Brain microvascular endothelial cell (primary cell): ENCODE results near the gene TYRP1.

Experiments
- DNase-seq: peaks from one replicate; pipeline ENCODE4 v3.0.0-alpha.2; 2020
- H3K27ac ChIP-seq: fragments of 250-450 bp; sonication (Bioruptor Pico); 2 replicates; pipeline ENCODE4 v1.5.1; 2020; ENCODE audit warnings: mild to moderate bottlenecking, moderate library complexity
- H3K27me3 ChIP-seq: fragments of 250-450 bp; sonication (Bioruptor Pico); replicated peaks from 2 replicates; pipeline ENCODE4 v1.5.1; 2020; ENCODE audit warnings: mild to moderate bottlenecking
- H3K36me3 ChIP-seq: fragments of 250-450 bp; sonication (Bioruptor Pico); replicated peaks from 2 replicates; pipeline ENCODE4 v1.5.1; 2020; ENCODE audit warnings: mild to moderate bottlenecking
- H3K4me3 ChIP-seq: 2 replicates; pipeline ENCODE4 v1.5.1; 2011; ENCODE audit warnings: low read depth, mild to moderate bottlenecking, control low read depth, low read length, moderate library complexity
- in situ Hi-C: cut with HindIII; loops from 2 replicates; pipeline ENCODE4 v1.10.0; 2017; ENCODE audit warnings: low sequenced_read_pairs, low pct_ligation_motif_present
- TF ChIP-seq, protein P1 (sequence below): IDR thresholded peaks from 2 replicates; pipeline ENCODE4 v1.5.1; 2011; ENCODE audit warnings: low read depth, mild to moderate bottlenecking, moderate library complexity, low read length, control low read depth, inconsistent platforms; ENCODE audit errors: missing control alignments

TYRP1 gene

DNA sequence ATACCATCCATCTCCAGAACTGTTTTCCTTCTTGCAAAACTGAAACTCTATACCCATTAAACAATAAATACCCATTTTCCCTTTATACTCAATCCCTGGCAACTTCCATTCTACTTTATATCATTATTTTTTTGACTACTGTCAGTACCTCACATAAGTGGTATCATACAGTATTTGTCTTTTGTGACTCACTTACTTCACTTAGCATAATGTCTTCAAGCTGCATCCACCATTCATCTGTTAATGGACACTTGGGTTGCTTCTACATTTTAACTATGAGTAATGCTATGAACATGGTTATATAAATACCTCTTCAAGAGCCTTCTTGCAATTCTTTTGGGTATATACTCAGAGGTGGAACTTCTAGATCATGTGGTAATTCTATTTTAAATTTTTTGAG, 11.6 kb upstream of the TYRP1 start:
- in situ Hi-C loops: no loop called here
- H3K4me3 ChIP-seq: no peak overlapping the region
- no peaks in the 10 kb centered on the region for H3K36me3 ChIP-seq
- no peaks in the 10 kb centered on the region for H3K27me3 ChIP-seq
- TF ChIP-seq, protein P1, sequence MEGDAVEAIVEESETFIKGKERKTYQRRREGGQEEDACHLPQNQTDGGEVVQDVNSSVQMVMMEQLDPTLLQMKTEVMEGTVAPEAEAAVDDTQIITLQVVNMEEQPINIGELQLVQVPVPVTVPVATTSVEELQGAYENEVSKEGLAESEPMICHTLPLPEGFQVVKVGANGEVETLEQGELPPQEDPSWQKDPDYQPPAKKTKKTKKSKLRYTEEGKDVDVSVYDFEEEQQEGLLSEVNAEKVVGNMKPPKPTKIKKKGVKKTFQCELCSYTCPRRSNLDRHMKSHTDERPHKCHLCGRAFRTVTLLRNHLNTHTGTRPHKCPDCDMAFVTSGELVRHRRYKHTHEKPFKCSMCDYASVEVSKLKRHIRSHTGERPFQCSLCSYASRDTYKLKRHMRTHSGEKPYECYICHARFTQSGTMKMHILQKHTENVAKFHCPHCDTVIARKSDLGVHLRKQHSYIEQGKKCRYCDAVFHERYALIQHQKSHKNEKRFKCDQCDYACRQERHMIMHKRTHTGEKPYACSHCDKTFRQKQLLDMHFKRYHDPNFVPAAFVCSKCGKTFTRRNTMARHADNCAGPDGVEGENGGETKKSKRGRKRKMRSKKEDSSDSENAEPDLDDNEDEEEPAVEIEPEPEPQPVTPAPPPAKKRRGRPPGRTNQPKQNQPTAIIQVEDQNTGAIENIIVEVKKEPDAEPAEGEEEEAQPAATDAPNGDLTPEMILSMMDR: no peak
- no peak overlapping the region for H3K27ac ChIP-seq
- peak; percentile 22 for DNase-seq

DNA sequence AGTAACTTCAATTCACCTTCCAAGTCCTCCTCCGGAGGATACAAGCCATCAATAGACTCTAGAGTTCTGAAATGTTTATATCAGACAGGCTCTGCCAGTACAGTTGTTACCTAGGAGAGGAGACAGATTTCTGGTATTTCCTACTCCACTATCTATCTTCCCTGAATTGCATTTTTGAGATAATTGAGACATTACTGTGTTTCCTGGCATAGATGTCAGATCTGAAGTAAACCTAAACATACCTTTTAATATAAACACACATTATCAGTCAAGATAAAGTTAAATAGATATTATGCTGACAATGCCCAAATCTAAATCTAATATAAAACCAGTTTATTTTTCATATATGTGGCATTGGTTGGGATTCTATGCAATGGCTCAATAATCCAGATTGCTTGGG, 8.2 kb upstream of the TYRP1 start:
- H3K4me3 ChIP-seq: no peak overlapping the region
- H3K36me3 ChIP-seq: no peaks in the 10 kb centered on the region
- no peaks in the 10 kb centered on the region for H3K27me3 ChIP-seq
- in situ Hi-C loops: no loop called here
- TF ChIP-seq, protein P1: no peak
- no peak for DNase-seq
- no peak overlapping the region for H3K27ac ChIP-seq

DNA sequence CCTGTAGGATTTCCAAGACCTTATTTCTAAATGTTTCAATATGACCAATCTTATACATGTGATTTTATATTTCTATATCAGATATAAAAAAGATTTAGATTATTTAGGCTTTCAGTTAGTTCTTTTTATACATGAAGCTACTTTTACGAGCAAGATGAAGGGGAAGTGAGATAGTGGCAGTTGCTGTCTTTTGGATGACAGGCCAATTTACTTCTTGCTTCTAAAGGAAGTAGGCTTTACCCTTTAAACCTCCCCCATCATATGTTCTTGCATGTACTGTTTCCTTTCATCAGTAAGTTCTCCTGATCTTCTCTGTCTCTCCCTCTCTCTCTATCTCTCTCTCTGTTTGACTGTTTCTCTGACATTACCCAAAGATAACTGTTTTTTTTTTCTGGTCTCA, 4.0 kb upstream of the TYRP1 start:
- in situ Hi-C loops: no loop called here
- no peaks in the 10 kb centered on the region for H3K36me3 ChIP-seq
- no peaks in the 10 kb centered on the region for H3K27me3 ChIP-seq
- H3K4me3 ChIP-seq: no peak overlapping the region
- no peak overlapping the region for H3K27ac ChIP-seq
- no peak for DNase-seq
- TF ChIP-seq, protein P1: no peak

DNA sequence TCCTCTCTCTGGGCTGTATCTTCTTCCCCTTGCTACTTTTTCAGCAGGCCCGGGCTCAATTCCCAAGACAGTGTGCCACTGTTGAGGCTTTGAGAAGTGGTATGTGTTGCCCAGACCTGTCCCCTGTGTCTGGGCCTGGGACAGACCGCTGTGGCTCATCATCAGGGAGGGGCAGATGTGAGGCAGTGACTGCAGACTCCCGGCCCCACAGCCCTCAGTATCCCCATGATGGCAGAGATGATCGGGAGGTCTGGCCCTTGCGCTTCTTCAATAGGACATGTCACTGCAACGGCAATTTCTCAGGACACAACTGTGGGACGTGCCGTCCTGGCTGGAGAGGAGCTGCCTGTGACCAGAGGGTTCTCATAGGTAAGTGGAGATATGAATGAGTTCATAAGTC, 828 bp downstream of the TYRP1 start:
- in situ Hi-C loops: no loop called here
- Histone ChIP-seq H3K27me3 (no peaks in the 10 kb centered on the region), H3K27ac (no peak overlapping the region), H3K36me3 (no peaks in the 10 kb centered on the region), H3K4me3 (no peak overlapping the region)
- TF ChIP-seq, protein P1: no peak
- DNase-seq: no peak

DNA sequence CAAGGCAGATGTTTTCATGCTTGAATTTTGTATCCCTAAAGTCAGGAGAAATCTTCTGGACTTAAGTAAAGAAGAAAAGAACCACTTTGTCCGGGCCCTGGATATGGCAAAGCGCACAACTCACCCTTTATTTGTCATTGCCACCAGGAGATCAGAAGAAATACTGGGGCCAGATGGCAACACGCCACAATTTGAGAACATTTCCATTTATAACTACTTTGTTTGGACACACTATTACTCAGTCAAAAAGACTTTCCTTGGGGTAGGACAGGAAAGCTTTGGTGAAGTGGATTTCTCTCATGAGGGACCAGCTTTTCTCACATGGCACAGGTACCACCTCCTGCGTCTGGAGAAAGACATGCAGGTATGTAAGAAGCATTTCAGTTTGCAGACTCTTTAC, 2.3 kb downstream of the TYRP1 start:
- H3K36me3 ChIP-seq: no peaks in the 10 kb centered on the region
- in situ Hi-C loops: no loop called here
- TF ChIP-seq, protein P1: no peak

DNA sequence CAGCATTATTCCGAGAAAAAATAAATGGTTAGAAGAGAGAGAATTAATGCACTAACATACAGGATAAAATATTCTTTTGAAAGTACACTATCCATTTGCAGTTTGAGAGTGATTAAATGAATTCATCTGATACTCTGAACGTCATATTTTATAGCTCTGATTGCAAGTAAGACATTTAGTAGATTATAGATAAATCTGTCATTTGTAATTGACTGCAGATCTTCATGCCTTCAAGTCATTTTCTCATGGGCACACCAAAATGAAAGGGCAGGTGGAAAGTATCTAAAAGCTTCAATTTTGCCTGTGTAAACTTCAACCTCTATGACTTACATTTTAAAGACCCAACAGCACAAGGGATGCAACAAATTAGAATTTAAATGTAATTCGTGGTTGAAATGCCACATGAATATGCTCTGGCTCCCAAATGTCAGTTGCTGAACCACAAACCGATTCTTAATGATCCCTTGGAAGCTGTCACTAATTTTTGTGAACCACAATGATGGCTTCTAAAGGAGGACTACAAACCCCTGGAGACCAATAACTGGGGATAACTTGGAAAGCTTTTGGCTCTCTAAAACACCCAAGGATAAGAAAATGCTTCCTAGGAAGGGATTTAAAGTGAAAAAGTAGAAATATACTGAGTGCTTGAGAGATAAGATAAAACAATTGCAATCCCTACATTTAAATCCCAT, 3.9 kb downstream of the TYRP1 start:
- H3K27me3 ChIP-seq: no peaks in the 10 kb centered on the region
- in situ Hi-C loops: no loop called here
- H3K27ac ChIP-seq: no peak overlapping the region
- TF ChIP-seq, protein P1: no peak
- no peak for DNase-seq
- H3K36me3 ChIP-seq: no peaks in the 10 kb centered on the region
- no peak overlapping the region for H3K4me3 ChIP-seq

More for the DNA sequence above, 2.3 kb downstream of the TYRP1 start:
- no peaks in the 10 kb centered on the region for H3K27me3 ChIP-seq
- no peak overlapping the region for H3K4me3 ChIP-seq
- no peak for DNase-seq
- no peak overlapping the region for H3K27ac ChIP-seq
